ENCODE results near the gene MAL.

MAL gene

DNA sequence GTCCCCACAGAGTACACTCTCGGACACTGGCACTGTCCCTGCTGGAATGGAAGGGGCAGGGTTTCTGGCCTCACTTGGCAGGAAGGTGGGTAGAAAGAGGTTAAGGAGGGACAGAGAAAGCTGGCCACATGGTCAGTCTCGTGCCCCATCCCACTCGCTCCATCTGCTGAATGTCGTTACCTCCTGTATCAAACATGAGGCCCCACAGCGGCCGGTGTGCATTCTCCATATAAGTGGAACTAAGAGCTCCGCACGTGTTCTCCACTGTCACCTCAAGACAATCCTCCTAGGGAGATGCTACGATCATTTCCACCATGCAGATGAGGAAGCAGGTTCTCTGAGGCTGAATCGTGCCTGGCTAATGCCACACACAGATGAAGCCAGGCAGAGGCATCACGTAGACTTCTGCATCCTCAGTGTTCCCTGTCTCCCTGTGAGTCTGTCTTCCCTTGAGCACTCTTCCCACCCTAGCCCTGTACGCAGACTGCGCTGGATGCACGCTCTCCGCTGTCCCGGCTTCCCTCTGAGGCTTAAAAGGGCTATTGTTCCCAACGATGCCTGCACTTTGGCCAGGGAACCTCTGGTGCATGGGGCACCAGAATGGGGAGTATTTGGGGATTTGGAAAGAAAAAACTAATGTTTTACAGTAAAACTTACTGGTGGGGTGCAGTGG is 35.1 kb downstream of the MAL start:
- no peak for DNase-seq (ENCODE audit: low read depth)
- TF ChIP-seq, protein P1, sequence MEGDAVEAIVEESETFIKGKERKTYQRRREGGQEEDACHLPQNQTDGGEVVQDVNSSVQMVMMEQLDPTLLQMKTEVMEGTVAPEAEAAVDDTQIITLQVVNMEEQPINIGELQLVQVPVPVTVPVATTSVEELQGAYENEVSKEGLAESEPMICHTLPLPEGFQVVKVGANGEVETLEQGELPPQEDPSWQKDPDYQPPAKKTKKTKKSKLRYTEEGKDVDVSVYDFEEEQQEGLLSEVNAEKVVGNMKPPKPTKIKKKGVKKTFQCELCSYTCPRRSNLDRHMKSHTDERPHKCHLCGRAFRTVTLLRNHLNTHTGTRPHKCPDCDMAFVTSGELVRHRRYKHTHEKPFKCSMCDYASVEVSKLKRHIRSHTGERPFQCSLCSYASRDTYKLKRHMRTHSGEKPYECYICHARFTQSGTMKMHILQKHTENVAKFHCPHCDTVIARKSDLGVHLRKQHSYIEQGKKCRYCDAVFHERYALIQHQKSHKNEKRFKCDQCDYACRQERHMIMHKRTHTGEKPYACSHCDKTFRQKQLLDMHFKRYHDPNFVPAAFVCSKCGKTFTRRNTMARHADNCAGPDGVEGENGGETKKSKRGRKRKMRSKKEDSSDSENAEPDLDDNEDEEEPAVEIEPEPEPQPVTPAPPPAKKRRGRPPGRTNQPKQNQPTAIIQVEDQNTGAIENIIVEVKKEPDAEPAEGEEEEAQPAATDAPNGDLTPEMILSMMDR (IDR thresholded peaks at IDR 0.05; ENCODE audit: control insufficient read depth, extremely low read depth, insufficient read depth), result no peak
- no peak overlapping the region for H3K4me3 ChIP-seq (ENCODE audit: low read depth, low read length)

DNA sequence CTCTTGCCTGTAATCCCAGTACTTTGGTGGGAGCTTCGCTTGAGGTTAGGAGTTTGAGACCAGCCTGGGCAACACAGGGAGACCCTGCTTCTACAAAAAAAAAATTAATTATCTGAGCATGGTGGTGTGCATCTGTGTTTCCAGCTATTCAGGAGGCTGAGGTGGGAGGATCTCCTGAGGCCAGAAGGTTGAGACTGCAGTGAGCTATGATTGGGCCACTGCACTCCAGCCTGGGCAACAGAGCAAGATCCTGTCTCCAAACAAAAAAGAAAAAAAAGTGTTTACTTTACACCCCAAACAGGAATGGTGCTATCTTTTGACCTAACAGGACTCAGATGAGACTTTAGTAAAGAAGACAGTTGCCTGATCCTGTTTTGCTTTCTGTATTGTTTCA is 35.6 kb downstream of the MAL start:
- H3K4me3 ChIP-seq (ENCODE audit: low read depth, low read length), result no peak overlapping the region
- TF ChIP-seq, protein P1 (IDR thresholded peaks at IDR 0.05; ENCODE audit: control insufficient read depth, extremely low read depth, insufficient read depth), result no peak
- no peak for DNase-seq (ENCODE audit: low read depth)

DNA sequence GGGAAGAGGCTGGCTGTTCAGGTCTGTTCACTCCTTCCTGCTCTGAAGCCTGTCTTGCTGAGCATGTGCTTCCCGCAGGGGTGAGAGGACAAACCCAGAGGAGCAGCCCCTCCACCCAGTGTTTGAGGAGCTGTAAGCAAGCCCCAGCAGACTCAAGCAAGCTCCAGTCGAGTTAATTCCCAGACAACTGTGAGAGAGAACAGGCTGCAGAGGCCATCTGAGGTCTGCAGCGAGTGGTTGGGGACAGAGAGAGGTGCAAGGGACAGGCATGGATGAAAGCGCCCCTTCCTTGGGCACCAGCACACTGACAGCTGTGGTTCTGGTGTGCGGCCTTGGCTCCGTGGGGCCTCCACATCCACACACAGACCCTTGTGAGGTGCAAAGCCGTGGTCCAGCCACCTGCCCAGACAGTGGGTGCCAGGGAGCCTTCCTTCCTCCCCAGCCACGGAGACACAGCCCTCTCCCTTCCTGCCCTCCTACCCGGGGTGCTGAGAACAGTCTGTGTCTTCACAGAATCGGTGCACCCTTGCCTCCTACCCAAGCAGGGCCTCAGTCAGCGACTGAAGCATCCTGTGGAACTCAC is 36.2 kb downstream of the MAL start:
- no peak for DNase-seq (ENCODE audit: low read depth)
- TF ChIP-seq, protein P1 (IDR thresholded peaks at IDR 0.05; ENCODE audit: control insufficient read depth, extremely low read depth, insufficient read depth), result no peak
- no peak overlapping the region for H3K4me3 ChIP-seq (ENCODE audit: low read depth, low read length)

DNA sequence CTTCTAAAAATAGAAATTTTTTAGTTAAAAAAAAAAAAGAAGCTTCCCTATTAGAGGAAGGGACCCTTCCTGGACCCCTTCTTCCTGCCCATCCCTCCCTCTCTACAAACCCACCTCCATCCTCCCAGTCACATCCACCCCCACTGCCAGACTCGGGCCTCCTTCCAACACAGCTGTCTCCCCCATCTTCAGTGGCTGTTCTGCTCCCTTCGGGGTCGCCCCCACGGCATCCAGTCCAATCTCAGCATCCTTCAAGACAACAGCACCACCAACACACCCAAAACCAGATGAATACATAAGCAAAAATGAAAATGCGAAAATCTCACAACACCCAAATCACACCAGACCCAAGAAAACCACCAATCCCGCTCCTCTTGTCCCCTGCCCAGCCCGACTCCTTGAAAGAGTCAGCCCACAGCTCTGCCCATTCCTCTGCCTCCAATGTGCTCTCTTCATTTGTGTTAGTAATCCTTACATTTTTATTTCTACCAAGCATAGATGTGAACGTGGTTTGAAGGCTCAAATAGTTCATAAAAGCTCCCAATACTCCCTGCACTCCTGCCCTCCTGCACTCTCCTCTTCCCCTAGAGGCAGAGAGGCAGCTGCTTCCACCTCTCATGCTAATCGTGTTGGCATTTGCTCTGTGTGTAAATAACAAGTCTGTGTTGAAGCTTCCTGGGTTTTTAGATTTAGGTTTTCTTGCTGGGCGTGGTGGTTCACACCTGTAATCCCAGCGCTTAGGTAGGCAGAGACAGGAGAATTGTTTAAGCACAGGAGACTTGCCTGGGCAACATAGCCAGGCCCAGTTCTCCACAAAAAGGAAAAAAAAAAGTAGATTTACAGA is 37.0 kb downstream of the MAL start:
- DNase-seq (ENCODE audit: low read depth), result no peak
- no peak overlapping the region for H3K4me3 ChIP-seq (ENCODE audit: low read depth, low read length)
- TF ChIP-seq, protein P1 (IDR thresholded peaks at IDR 0.05; ENCODE audit: control insufficient read depth, extremely low read depth, insufficient read depth), result 0 out of 2 replicates have a peak, but pooled peaks have one; percentile 4

DNA sequence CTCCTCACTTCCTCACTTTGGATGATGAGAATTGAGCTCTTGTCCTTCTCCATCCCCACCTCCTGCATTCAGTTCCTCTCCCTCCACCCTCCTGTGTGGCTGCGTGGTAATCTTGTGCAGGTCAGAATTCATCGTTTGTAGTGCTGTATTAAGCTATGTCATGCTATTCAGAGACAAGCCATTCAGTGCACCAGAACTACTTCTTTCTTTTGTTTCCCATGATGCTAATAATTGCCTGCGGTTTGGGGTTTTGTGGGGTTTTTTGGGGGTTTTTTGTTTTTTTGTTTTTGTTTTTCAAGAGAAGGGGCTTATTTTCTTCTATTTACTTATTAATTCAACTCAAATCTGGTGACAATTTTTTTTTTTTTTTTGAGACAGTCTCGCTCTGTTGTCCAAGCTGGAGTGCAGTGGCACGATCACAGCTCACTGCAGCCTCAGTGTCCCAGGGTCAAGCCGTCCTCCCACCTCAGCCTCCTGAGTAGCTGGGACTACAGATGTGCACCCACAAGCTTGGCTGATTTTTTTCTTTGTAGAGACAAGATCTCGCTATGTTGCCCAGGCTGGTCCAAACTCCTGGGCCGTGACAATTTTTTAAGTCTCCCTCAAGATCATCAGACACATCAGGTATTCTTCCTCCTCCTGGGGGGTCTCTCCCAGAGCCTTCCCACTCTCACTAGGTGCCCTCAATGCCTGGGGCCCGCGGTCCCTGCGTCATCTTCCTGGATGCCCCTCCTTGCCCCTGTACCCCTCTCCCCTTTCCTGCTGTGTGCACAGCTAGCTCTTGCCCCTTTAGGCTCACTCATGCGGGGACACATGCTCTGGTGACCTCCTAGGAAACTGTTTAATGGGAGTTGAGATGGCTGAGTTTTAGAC is 37.8 kb downstream of the MAL start:
- no peak for DNase-seq (ENCODE audit: low read depth)
- TF ChIP-seq, protein P1 (IDR thresholded peaks at IDR 0.05; ENCODE audit: control insufficient read depth, extremely low read depth, insufficient read depth), result no peak
- H3K4me3 ChIP-seq (ENCODE audit: low read depth, low read length), result no peak overlapping the region

DNA sequence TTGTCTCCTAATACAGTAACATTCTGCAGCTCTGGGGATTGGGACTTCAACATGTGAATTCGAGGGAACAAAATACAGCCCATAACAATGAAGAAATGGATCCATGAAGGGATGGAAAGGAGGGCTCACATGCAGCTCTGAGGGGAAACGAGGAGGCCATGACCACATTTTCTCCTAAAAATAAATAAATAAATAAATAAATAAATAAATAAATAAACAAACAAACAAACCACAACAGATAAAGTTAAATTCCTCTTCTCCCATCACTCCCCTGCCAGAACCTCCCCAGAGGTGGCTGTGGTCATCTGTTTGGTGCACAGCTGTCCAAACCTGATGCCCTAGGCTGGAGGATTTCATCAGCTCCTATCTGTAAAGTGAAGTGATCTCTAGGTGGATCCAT is 42.7 kb downstream of the MAL start:
- no peak for DNase-seq (ENCODE audit: low read depth)
- no peak overlapping the region for H3K4me3 ChIP-seq (ENCODE audit: low read depth, low read length)
- TF ChIP-seq, protein P1 (IDR thresholded peaks at IDR 0.05; ENCODE audit: control insufficient read depth, extremely low read depth, insufficient read depth), result no peak
